ENCODE measurements around the gene ZBTB7A.

GRCh38 chr19:4100647-4101495 is 34.2 kb upstream of the ZBTB7A start:
- no peak for TF ChIP-seq CBFB (CRISPR knock-in tag; IDR thresholded peaks at IDR 0.05; ENCODE audit: low read depth)
- TF ChIP-seq JUN (CRISPR knock-in tag; IDR thresholded peaks at IDR 0.05) = no peak
- no peak for TF ChIP-seq CTCF (IDR thresholded peaks at IDR 0.05)
- no peak for TF ChIP-seq ZNF416 (CRISPR knock-in tag; IDR thresholded peaks at IDR 0.05)
- no peak for TF ChIP-seq FOXP1 (CRISPR knock-in tag; IDR thresholded peaks at IDR 0.05; ENCODE audit: borderline replicate concordance)
- TF ChIP-seq MLX (CRISPR knock-in tag; IDR thresholded peaks at IDR 0.05) = no peak
- TF ChIP-seq TP53 (CRISPR knock-in tag; IDR thresholded peaks at IDR 0.05) = no peak
